Upper lobe of right lung (tissue), 1 donor: Measurements from ENCODE around the gene RAB31. TPM values are rescaled to one million over a fixed set of nuclear protein-coding genes. Genes with fewer than 3 reads are reported as not detected.
A peak's percentile ranks its signal among the peaks of the same experiment; 100 is the strongest.

Experiments
- ATAC-seq: fragments of 200-7000 bp; cut with Tn5 transposase; one replicate; pipeline ENCODE4 v1.9.1; 2020; ENCODE audit warnings: mild to moderate bottlenecking, moderate library complexity
- DNase-seq: peaks from one replicate; pipeline ENCODE4 v3.0.0-alpha.2; 2020
- H3K27ac ChIP-seq: fragments of 200-600 bp; one replicate; pipeline ENCODE4 v1.8.0; 2022
- H3K27me3 ChIP-seq: fragments of 200-600 bp; one replicate; pipeline ENCODE4 v1.8.0; 2022; ENCODE audit warnings: mild to moderate bottlenecking
- H3K36me3 ChIP-seq: fragments of 200-600 bp; one replicate; pipeline ENCODE4 v1.8.0; 2022
- H3K4me1 ChIP-seq: fragments of 200-600 bp; one replicate; pipeline ENCODE4 v1.8.0; 2022
- H3K4me3 ChIP-seq: fragments of 200-600 bp; one replicate; pipeline ENCODE4 v1.8.0; 2022; ENCODE audit warnings: mild to moderate bottlenecking
- H3K9me3 ChIP-seq: fragments of 200-600 bp; one replicate; pipeline ENCODE4 v1.8.0; 2022
- intact Hi-C: fragments of 100-400 bp; cut with DNase I; formaldehyde crosslinking; loops from one replicate; pipeline ENCODE4 v1.11.0; 2022
- total RNA-seq: library from RNA; stranded (reverse); fragmentation: NEBNext Ultra II Directional; extraction: Animal tissue kit (Norgen Biotek cat#: 25700); gene quantifications from one replicate; pipeline ENCODE4 v1.2.1, GENCODE V29; 2021
- TF ChIP-seq, protein P1 (sequence below): fragments of 200-600 bp; IDR thresholded peaks from one replicate; pipeline ENCODE4 v1.8.0; 2022; ENCODE audit warnings: antibody characterized with exemption
- donor health status: DM: no; HTN: yes; CAD: no; lungs with severe emphysema.

Gene RAB31
- total RNA-seq, 1 donor from 2014 or later = 137 TPM

DNA sequence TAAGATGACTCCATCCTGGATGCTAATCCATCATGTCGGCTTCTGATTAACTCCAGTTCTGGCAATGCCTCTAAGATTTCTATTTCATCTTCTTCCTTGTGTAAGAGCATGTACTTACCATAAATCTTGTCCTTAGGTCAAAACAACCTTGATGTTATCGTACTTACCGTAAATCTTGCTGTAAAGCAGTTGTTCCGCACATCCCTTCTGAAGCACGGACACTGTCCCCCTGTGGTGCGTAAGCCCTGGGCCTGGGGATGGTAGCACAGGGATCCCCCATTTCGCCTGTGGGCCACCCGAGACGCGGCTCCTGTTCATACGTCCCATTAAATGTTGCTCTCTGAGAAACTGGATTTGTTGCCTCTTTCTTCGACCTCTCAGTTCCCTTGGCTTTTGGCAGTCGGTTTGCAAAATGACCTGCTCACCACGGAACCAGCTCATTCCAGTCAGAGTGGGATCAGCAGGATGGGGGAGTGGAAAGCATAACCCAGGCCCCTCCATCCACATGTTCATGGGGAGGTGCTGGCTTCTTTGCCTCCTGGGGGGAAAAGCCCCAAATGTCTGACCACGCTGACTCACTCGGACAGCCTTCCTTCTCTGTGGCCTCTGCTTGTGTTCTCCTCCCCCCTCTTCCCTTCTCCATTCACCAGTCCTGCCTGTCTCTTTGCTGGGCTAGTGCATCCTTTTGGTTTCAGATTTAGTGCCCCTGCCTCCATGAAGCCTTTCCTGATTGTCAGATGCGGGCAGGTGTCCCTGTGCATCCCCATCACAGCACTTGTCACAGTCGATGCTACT lies 49.9 kb downstream of the RAB31 start:
- no peaks in the 10 kb centered on the region for H3K27me3 ChIP-seq
- no peaks in the 10 kb centered on the region for H3K9me3 ChIP-seq
- TF ChIP-seq, protein P1, sequence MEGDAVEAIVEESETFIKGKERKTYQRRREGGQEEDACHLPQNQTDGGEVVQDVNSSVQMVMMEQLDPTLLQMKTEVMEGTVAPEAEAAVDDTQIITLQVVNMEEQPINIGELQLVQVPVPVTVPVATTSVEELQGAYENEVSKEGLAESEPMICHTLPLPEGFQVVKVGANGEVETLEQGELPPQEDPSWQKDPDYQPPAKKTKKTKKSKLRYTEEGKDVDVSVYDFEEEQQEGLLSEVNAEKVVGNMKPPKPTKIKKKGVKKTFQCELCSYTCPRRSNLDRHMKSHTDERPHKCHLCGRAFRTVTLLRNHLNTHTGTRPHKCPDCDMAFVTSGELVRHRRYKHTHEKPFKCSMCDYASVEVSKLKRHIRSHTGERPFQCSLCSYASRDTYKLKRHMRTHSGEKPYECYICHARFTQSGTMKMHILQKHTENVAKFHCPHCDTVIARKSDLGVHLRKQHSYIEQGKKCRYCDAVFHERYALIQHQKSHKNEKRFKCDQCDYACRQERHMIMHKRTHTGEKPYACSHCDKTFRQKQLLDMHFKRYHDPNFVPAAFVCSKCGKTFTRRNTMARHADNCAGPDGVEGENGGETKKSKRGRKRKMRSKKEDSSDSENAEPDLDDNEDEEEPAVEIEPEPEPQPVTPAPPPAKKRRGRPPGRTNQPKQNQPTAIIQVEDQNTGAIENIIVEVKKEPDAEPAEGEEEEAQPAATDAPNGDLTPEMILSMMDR = no peak
- ATAC-seq = no peak
- H3K36me3 ChIP-seq = no peaks in the 10 kb centered on the region
- no peak overlapping the region for H3K4me3 ChIP-seq
- intact Hi-C loops = no loop called here
- no peak overlapping the region for H3K27ac ChIP-seq
- H3K4me1 ChIP-seq = peaks cover 18% of the 10 kb centered on the region
- DNase-seq = no peak

DNA sequence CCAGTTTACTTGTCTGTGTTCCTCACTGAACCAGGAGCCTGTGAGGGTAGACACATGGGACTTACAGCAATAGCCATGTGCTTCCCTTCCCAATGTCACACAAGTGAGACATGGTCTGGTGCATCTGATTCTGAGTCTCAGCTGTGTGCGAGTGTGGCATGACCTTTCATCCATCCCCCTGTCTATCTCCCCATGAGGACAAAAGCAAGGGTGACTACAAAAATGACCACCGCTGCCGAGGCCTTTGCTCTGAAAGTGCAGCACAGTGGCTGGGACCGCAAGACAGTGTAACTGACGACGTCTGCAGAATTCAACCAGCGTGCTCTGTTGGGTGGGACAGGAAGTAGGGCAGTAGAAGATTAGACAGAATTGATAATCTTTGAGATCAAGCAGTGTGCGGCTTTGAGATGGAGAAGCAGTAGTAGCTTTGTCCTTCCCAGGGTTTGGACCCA lies 50.5 kb downstream of the RAB31 start:
- no peak overlapping the region for H3K27ac ChIP-seq

DNA sequence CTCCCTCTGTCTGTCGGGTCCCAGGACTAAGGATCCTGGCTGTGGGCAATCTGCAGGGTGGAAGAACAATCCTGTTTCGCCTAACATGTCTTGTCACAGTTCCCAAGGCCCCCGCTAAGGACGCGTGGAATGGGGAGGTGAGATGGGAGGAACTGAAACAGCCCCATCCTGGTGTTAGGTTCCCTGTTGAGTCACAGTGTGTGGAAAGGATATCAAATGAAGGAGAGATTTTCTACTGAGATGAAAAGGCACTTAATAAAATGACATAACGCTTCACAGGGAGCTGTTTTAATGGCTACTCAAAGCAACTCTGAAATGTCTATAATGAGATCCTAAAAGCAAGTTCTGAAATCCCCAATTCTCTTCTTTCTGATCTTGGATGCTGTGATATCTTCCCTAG lies 52.5 kb downstream of the RAB31 start:
- Histone ChIP-seq H3K4me3 (no peak overlapping the region), H3K4me1 (peaks cover 18% of the 10 kb centered on the region), H3K36me3 (no peaks in the 10 kb centered on the region), H3K27ac (no peak overlapping the region), H3K9me3 (no peaks in the 10 kb centered on the region), H3K27me3 (no peaks in the 10 kb centered on the region)
- no peak for DNase-seq
- peak; percentile 13 for ATAC-seq
- TF ChIP-seq, protein P1 = no peak
- intact Hi-C loops = no loop called here

More for the DNA sequence above, 50.5 kb downstream of the RAB31 start:
- Histone ChIP-seq H3K27me3 (no peaks in the 10 kb centered on the region), H3K36me3 (no peaks in the 10 kb centered on the region), H3K4me3 (no peak overlapping the region), H3K4me1 (peaks cover 18% of the 10 kb centered on the region), H3K9me3 (no peaks in the 10 kb centered on the region)
- DNase-seq = no peak
- TF ChIP-seq, protein P1 = no peak
- ATAC-seq = peak; percentile 16
- intact Hi-C loops = no loop called here

DNA sequence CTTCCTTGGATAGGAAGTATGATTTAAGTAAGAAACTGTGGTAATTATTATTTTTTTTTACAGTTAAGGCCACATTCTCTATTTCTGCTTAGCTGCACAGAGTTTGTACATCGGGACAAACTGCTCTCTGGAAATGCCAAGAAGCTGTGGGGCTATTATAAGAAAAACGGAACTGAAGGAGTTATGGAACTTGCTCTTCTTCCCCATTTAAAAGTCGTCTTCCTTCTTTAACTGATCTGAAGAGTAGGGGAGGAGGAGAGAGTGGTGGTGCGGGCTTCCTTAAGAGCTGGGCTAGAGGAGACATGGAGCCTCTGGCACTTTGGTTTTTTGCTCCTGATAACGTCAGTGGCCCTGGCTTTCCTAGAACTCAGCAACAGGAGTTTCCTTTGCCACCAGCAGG lies 54.4 kb downstream of the RAB31 start:
- ATAC-seq (peak; percentile 75), DNase-seq (no peak)
- H3K9me3 ChIP-seq = no peaks in the 10 kb centered on the region
- no peaks in the 10 kb centered on the region for H3K36me3 ChIP-seq
- no peaks in the 10 kb centered on the region for H3K27me3 ChIP-seq
- H3K27ac ChIP-seq = peak overlapping the region; percentile 3
- peaks cover 7% of the 10 kb centered on the region for H3K4me1 ChIP-seq
- H3K4me3 ChIP-seq = no peak overlapping the region
- intact Hi-C loops = no loop called here
- TF ChIP-seq, protein P1 = no peak

DNA sequence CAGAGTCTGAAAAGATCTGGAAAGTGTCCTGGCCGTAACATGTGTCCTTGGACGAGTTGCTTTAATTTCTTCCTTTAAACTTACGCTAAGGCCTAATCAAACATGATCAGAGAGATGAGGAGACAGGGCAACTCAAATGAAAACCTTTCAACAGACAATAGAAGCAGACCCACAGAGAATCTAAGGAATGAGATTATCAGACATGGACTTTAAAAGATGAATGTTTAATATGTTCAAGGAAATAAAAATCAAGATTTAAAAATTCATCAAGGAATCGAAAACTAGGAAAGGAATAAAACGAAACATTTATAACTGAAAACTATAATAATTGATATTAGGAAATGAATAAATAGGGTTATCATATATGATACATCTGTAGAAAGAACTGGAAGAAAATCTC lies 55.1 kb downstream of the RAB31 start:
- peaks cover 3% of the 10 kb centered on the region for H3K4me1 ChIP-seq
- intact Hi-C loops = no loop called here
- H3K27me3 ChIP-seq = no peaks in the 10 kb centered on the region
- DNase-seq = no peak
- H3K27ac ChIP-seq = no peak overlapping the region
- TF ChIP-seq, protein P1 = no peak
- H3K36me3 ChIP-seq = no peaks in the 10 kb centered on the region
- ATAC-seq = no peak
- no peak overlapping the region for H3K4me3 ChIP-seq
- H3K9me3 ChIP-seq = no peaks in the 10 kb centered on the region
